Lower leg skin (tissue), 4 donors: ENCODE results near the gene CD2AP. TPM values are rescaled to one million over a fixed set of nuclear protein-coding genes. Genes with fewer than 3 reads are reported as not detected.

ENCODE experiments used
- DNase-seq, 2 donors: peaks; one replicate each; pipeline ENCODE4 v3.0.0-alpha.2; 2019; ENCODE audit warnings: low spot score in 2 of 2
- H3K4me3 ChIP-seq: fragments of 200-600 bp; sonication (generic); 2 replicates; pipeline ENCODE4 v1.5.1; 2017; ENCODE audit warnings: mild to moderate bottlenecking, low read depth; ENCODE audit not compliant: poor library complexity, severe bottlenecking
- CTCF ChIP-seq, 3 donors: fragments of 450-650 bp; IDR thresholded peaks; one replicate each; pipeline ENCODE4 v1.5.1; 2016; ENCODE audit warnings: antibody characterized with exemption in 3 of 3, mild to moderate bottlenecking in 3 of 3, moderate library complexity in 2 of 3
- POLR2A ChIP-seq, 2 donors: fragments of 450-650 bp; IDR thresholded peaks; one replicate each; pipeline ENCODE4 v1.6.1; 2016 to 2017; ENCODE audit warnings: antibody characterized with exemption in 2 of 2, mild to moderate bottlenecking in 1 of 2, moderate library complexity in 1 of 2
- WGBS, 2 donors: methylation state at CpG; one replicate each; pipeline ENCODE4 v1.1.5; 2018; 5-methylcytosine and 5-hydroxymethylcytosine counted together
- intact Hi-C: fragments of 100-400 bp; cut with DNase I; formaldehyde crosslinking; loops from one replicate; pipeline ENCODE4 v1.15.0; 2023; ENCODE audit warnings: low total_unique reads
- total RNA-seq, 4 donors: library from RNA; depleted of rRNA; stranded (reverse); fragments of >200 nt; gene quantifications; one replicate each; pipeline ENCODE4 v1.1.0, GENCODE V29; 2016

Gene CD2AP
- total RNA-seq, 4 donors from 2014 or later: 24.0 to 30.2 (median 26.4) TPM

GRCh38 chr6:47495954-47496545 is 18.5 kb downstream of the CD2AP start:
- H3K4me3 ChIP-seq: no peak overlapping the region
- no peak for TF ChIP-seq CTCF (IDR thresholded peaks at IDR 0.05)
- no peak for TF ChIP-seq POLR2A (IDR thresholded peaks at IDR 0.05)
- 34 to 38% methylated on average over 2 of the region's 2 CpGs for WGBS, 2 donors
- intact Hi-C loops: no loop called here
- DNase-seq: no peak

GRCh38 chr6:47496935-47497579 is 19.5 kb downstream of the CD2AP start:
- TF ChIP-seq CTCF (IDR thresholded peaks at IDR 0.05): no peak
- TF ChIP-seq POLR2A (IDR thresholded peaks at IDR 0.05): no peak
- DNase-seq: no peak
- intact Hi-C loops: no loop called here
- 77 to 79% methylated on average over 8 of the region's 8 CpGs for WGBS, 2 donors
- H3K4me3 ChIP-seq: no peak overlapping the region

- 79 to 82% methylated on average over 2 of the region's 2 CpGs for WGBS, 2 donors
- no peak for DNase-seq
- intact Hi-C loops: no loop called here
Measured at GRCh38 chr6:47502920-47503319, 25.3 kb downstream of the CD2AP start.

GRCh38 chr6:47509937-47510336 is 32.3 kb downstream of the CD2AP start:
- intact Hi-C loops: no loop called here
- DNase-seq: no peak
- TF ChIP-seq CTCF (IDR thresholded peaks at IDR 0.05) (no peak), POLR2A (IDR thresholded peaks at IDR 0.05) (no peak)
- whole genome bisulfite sequencing, 2 donors: 97 to 100% methylated on average over 1 of the region's 1 CpG
- no peak overlapping the region for H3K4me3 ChIP-seq

More at GRCh38 chr6:47502920-47503319, 25.3 kb downstream of the CD2AP start:
- no peak for TF ChIP-seq CTCF (IDR thresholded peaks at IDR 0.05)
- TF ChIP-seq POLR2A (IDR thresholded peaks at IDR 0.05): no peak
- no peak overlapping the region for H3K4me3 ChIP-seq

GRCh38 chr6:47512872-47513271 is 35.3 kb downstream of the CD2AP start:
- no peak for DNase-seq
- intact Hi-C loops: no loop called here

More at GRCh38 chr6:47512872-47513271, 35.3 kb downstream of the CD2AP start:
- H3K4me3 ChIP-seq: no peak overlapping the region
- no peak for TF ChIP-seq POLR2A (IDR thresholded peaks at IDR 0.05)
- TF ChIP-seq CTCF (IDR thresholded peaks at IDR 0.05): no peak
